Activated naive CD4-positive, alpha-beta T cell (primary cell): ENCODE data around the gene PLPPR5.

Experiments
- DNase-seq, 4 experiments: peaks; one replicate each; lab custom pipeline; 2025; lab: John Stamatoyannopoulos, UW

PLPPR5 gene

DNA sequence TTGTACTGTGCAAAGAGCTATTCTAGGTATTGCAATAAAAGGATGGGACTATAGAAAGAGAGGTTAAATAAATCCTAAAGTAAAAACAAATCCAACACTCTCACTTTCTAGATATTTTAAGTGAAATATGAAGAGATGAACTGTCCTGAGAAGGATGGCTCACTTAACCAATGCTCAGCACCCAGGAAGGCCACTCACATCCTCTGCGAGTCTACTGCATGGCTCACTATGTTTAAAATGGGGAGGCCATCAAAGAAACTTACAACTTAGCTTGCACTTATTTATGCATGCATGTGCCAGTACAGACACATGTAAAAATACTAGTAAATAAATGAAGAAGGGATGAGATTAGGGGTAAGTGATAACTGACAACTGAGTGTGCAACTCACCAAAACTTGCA is 37.5 kb downstream of the PLPPR5 start:
- DNase-seq = no peak

DNA sequence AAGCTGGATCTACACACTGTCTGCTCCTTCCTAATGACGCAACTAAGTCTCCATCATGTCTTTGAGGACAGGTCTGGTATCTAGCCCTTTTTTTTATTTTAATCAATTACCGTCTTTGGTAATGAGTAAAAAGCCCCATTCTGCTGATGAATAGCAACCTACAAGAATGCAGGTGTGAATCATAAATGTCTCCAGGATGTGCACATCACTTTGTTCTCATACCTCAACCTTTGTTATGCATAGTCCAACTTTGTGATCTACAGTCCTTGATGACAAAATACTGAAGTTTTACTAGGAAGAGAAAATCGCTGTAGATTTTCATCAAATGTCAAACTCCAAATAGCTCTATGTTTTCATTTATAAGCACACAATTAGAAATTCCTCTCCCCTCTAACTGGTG is 39.3 kb downstream of the PLPPR5 start:
- no peak for DNase-seq

DNA sequence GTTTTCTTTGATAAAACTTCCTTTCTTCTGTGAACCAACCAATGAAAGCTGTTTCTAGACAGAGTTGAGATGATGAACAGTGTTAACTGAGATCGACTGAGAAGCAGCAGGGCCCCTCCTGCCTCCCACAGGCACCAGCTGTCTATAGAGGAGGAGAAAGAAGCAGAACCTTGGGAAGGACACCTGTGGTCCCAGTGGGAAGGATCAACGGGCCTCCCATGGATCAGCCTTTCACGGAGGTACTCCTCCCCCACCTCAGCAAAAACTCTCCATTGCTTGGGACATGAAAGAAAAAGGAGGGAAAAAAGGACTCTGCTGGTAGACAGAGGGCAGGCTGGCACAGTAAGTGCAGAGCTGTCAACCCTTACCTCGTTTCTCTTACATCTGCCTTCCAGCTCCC is 40.5 kb downstream of the PLPPR5 start:
- DNase-seq = no peak

DNA sequence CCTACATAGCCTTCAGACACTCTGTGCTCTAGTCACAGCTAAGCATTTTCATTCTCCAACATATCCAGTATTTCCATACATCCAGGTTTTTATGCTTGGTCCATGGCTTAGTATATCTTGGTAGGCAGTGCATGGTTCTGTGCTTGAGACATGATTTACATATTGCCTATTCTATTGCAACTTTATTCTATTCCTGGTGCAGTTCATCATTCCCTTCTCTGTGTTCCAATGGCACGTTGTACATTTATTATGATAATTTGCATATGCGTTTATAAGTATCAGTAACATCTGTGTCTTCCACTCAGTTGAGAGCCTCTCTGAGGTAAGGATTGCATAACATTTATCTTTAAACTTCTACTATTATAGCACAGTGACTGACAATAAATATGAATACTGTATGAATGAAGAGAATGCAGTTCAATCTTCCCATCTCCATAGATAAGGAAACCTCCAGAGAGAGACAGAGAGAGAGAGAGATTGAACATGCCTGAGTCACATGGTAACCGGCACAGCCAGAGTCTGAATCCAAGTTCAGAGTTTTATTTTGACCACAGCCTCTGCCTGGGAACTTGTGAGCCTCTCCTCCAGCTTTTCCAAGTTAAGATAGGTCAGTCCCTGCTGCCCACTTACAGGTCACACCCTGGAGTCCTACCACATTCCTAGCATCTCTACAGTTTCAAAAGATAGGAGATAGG is 41.5 kb downstream of the PLPPR5 start:
- no peak for DNase-seq

DNA sequence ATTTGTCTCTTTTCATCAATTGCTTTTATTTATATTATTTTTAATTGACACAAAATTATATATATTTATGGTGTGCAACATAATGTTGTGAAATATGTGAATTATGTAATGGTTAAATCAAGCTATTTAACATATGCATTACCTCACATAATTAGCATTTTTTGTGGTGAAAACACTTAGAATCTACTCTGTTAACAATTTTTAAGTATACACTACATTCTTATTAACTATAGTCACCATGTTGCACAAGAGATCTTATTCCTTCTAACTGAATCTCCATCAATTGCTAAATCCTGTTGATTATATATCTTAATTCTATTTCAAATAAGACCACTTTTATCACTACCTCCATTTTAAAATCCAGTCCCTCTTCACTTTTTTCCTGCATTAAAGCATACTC is 42.5 kb downstream of the PLPPR5 start:
- no peak for DNase-seq

DNA sequence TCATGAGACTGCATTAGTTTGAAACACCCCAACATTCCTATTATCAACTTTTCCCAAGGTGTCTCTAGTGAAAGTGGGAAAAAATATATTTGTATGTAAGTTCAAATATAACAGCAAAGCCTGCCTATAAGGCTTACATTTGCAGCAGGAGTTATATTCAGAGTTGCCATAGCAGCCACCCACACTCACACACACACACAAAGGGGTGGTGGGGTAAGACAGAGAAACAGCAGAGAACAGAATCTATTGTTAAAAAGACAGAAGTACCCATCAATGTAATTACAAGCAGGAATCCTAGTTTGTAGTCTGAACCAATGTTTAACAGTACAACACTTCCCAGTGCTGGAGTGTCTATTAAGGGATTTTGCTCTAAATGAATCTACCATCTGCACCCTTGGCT is 55.0 kb downstream of the PLPPR5 start:
- no peak for DNase-seq

DNA sequence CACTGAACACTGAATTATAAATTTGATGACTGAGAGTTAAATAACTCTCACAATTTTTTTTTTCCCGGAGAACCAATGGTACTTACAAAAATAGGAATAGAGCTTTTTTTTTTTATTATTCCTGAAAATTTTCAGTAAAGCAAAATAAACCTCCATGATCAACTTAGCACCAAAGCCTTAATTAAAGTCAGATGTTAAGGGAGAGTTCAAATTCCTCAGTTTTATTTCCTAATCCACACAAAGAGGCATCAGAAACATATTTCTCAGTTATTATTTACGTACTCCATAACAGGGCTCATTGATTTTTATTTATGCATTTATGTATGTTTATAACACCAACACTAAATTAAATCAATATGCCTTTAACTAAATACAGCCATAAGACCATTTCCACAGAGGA is 55.5 kb downstream of the PLPPR5 start:
- DNase-seq = no peak

DNA sequence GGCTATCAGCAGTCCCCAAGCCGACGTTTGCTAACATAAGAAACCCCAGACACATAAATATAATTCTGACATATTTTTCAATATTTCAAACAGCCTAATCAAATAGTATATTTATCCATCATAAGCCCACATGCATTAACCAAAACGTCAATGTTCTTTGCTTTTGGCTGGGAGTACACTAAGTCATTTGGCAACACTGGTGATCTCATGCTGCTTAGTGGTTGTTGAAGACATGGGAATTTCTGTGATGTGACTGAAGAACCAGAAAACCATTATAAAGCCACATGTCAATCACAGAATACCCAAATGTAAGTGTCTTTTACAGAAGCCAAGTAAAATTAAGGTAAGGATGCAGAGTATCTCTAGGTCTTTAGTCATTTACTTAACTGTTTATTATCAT is 57.6 kb downstream of the PLPPR5 start:
- no peak for DNase-seq

DNA sequence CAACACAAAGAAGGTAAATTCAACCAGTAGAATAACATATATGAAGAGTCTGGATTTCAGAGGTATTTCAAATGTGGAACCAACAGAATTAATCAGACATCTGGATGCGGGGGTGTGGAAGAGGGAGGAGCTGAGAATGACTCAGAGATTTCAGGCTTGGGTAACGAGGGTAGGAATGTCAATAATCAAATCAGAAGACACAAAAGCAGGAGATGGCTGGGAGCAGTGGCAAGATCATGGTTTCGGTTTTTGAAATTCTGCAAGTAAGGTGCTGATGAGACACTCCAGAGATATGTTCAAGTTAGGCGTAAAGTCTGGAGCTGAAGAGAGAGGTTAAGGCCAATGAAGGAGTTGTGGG is 64.0 kb downstream of the PLPPR5 start:
- no peak for DNase-seq

DNA sequence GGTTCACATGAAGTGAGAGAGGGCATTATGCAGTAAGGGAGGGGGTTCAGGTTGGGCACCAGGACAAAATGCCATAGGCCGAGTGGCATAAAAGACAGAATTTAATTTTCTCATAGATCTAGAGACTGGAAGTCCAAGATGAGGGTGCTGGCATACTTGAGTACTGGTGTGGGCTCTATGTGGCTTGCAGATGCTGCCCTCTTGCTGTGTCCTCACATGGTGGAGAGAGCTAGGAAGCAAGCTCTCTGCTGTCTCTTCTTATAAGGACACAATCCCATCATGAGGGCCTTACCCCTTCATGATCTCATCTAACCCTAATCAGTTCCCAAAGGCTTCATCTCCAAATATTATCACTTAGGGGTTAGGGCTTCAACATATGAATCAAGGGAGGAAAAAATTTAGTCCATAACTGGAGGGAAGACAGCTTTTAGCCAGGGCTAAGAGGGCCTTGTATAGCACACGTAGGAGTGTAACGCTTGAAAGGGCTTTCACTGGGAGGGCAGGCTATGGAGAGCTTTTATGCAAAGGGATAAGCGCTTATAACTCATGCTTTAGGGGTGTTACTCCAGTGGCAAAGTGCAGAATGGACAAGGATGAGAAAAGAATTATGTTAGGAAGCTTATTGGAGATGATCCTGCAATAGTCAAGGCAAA is 64.5 kb downstream of the PLPPR5 start:
- no peak for DNase-seq

DNA sequence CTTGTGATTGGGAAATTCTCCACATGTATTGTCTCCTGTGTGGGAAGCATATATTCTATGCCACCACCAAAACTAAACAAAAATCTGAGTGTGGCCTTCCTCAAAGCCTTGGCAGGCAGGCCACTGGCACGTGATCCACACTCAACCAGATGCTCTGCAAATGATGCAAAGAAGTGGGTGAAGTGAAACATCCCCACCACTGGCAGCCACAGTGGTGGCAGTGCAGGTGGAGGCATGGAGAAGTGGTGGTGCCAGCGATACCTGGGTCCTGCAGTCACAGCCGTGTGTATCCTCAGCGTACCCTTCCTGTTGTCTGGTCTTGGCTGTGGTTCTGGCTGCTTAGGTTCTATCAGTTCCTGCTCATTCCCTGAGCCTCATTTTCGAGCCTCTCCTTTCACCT is 65.2 kb downstream of the PLPPR5 start:
- no peak for DNase-seq

DNA sequence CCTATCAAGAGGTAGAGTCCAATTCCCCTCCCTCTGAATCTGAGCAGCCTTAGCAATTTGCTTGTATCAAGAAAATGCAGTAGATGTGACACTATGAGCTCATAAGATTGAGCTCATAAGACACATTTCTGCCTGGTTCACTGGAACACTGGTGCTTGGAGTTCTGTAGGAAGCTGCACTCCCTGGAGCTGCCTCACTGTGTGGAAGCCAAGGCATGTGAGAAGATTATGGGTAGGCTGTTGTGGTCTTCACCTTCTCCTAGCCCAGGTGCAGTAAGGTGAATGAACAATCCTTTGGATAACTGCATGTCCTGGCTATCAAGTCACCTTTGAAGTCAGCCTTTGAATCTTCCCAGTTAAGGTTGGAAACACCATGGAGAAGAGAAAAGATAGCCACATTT is 67.3 kb downstream of the PLPPR5 start:
- DNase-seq = no peak

DNA sequence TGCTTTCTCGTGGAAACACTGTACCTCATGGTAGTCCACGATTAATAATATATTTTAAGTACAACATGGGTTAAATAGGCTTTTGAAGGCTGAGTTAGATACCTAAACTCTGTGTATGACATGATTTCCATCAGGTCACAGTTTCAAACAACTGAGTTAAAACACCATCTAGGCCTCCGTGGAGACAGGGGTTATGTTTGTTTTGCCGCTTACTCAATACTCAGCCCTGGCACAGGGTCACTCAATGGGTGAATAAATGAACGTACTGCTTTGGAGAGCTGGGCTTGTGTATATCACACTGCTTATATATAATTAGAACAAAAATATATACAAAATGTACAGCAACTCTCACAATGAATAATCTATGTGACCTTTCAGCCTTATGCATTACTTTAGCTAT is 72.5 kb downstream of the PLPPR5 start:
- DNase-seq = no peak

DNA sequence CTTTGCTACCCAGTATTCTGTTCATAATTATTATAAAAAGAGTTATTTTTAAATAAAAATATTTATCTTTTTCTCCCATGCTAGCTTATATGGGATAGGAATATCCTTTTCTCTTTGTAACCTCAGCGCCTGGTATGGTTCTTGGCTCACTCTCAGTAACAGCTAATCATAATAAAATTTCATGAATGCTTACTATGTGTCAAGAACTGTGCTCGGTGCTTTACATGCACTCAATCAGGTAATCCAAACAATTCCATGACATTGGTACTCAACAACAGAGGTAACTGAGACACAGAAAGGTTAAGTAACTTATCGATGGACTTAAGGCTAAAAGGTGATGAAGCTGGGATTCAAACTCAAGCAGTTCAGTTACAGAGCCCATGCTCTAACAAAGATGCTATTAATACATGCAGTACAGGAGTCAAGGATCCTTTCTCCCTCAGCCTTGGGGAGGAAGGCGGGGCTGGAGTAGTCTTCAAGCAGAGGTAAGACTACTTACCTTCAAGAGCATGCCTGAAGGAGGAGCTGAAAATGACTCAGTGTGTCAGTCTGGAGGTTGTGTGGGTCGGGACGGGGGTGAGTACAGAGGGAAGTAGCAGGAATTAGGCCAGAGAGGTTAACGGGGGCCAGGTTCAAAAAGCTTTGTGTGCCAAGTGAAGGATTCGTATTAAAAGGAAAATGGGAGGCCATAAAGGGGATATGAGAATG is 73.4 kb downstream of the PLPPR5 start:
- DNase-seq = no peak

DNA sequence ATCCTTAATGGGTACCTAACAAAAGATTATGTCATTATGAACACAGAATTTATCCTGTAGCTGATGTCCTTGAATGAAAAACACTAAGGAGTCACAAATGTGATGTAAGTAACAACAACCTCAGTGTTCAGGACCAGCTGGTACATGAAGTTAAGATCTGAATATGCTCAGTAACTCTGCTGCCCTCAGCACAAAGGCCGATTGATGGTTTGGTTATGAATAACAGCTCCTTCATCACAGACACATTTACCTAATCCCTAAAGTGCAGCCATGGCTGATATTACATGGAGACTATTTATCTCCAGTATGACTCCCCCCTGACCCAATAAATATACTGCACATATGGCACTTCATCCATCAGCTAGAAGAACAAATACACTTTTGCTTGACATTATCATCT is 75.2 kb downstream of the PLPPR5 start:
- no peak for DNase-seq

DNA sequence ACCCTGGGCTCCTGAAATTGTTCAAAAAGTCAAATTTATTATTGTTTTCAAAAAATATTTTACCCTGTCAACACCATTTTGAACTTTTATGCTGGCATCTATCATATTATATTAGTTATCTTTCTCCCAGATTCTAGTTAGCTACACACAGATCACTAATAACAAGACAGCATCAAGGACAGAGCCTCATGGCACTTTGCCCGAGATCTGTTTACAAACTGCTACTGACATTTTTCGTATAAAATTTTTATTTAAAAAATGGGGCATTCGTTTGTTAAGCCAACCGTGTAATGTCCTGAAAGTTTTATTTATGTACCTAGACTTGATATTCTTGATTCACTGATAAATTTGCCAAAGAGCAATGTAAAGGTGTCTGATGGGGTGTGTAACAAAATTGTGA is 78.1 kb downstream of the PLPPR5 start:
- DNase-seq = no peak

DNA sequence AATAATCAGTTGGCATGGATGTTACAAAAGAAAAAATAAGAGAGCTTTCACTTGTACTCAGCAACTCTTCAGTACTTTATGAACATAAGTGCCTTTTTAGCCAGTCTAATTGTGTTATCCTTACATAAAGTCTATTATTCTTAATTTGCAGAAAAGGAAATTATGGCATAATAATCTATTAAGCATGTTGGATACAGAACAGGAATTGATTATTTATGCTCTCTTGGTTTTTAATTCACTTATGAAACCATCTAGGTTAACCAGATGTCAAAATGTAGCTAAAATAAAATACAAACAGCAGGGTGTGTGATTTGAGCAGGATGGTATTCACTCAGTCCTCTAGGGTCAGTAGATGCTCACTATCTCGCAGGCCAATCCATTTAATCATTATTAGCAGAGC is 79.7 kb downstream of the PLPPR5 start:
- DNase-seq = no peak

DNA sequence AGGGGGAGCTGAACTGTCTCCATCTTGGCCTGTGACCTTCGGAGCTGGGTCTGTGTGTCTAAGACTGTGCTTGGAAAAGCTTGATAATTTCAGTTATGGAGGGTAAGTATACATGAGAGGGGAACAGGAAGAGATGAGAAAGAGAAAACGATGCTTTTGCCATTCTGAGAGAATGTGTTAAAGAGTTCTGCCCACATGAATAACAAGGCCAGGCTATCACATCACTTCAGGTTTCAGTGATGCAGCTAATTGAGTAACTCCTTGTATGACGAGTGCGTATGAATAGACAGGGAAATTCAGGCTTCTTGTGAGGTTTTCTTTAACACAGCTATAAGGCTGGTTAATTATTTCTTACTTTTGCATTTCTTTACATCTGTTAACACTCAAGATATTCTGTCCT is 81.0 kb downstream of the PLPPR5 start:
- DNase-seq = no peak

DNA sequence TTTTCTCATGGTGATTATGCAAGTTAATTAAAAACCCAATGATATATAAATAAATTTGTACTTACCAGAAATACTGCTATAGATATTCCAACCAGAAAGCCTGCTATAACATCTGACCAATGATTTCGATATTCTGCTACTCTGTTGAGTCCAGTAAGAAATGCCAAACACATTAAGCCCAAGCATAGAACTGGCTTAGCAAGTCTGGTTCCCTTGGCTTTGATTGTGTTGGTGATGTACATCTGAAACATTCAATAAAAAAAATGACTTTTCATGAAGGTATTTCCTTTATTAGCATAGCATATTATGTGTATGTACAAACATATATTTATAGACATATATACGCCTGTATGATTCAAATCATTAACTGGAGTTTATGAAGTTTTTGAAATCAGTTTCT is 82.8 kb downstream of the PLPPR5 start:
- no peak for DNase-seq

DNA sequence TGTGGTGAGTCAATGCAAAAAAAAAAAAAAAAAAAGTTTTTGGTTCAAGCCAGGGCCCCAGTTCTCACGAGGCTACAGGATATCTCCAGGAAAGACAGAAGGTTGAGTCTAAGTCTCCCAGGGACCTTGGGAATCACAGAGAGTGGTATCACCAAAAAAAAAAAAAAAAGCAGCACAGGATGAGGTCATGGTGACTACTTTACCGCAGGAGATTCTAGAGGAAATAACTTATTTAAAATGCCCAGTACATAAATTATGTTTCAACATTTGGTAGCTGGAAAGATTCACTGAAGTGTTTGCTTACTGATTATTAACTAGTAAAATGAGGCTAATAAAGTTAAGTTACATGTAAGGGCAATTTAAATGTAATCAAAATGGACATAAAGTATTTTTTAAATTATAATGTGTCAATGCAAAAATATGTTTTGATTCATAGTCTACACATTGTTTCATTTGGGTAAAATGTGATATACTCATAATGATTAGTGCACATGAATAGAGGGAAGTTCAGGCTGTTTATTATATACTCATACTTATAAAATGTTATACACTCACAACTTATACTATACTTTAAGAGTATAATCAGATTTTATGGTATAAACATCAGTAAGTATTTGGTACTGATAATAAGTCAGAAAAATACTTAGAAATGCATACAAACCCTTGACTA is 84.1 kb downstream of the PLPPR5 start:
- no peak for DNase-seq

DNA sequence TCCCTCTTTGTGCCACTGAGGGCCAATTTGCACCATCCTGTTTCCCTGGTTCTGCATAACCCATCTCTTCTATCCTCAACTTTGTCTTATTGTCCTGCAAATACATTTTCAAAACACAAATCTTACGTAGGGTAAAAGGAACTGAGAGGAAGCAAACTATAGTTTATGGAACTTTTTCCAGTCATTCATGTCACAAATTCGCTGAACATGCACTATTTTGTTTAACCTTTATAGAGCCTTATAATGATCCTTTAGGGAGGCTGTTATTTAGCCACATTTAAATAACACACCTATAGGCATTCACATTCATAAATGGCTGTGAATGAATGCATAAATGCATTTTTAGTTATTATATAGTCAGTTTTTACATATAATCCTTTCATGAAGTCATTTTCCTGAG is 85.0 kb downstream of the PLPPR5 start:
- DNase-seq = no peak

DNA sequence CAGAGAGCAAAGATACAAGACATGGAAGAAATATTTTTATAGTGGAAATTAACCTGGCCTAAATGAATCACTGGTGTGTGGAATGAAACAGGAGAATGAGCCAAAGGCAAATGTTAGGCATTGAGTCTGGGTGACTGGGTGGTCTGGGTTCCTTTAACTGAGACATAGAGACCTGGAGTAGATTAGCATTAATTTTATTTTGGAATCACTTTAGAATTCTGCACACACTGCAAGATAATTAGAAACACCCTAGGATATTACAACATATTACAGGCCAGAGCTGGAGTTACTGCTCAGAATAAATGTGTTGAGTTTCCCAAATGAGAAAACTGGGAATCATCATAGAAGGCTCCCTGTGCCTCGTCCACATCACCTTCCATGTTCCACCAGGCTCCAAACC is 85.5 kb downstream of the PLPPR5 start:
- DNase-seq = no peak

DNA sequence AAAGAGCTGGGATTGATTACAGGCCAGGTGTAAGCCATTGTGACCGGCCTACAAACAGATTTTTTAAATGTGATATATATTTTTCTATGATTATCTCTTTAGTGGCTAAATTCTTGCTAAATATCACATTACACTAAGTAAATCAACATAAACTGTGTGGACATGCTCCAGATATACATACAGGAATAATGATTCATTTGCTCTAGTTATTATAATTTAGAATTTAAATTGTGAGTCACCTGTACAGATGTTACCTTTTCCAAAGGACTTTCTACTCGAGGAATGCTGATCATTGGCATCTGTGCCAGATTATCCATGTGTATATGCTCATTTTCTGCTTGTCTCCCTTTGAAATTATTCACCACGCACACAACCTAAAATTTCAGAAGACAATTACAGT is 90.1 kb downstream of the PLPPR5 start:
- no peak for DNase-seq
